Activated naive CD8-positive, alpha-beta T cell treated with anti-CD3 and anti-CD28 coated beads for 36 hours (primary cell): ENCODE results near the gene SPATA1. TPM values are rescaled to one million over a fixed set of nuclear protein-coding genes. Genes with fewer than 3 reads are reported as not detected.

ENCODE experiments used
- total RNA-seq, 2 experiments: library from RNA; stranded (reverse); gene quantifications; one replicate each; pipeline ENCODE4 v1.2.3, GENCODE V29; 2021

Gene SPATA1
- total RNA-seq, 2 experiments from 2014 or later: 1.0 to 1.5 TPM

Other genes with a start within 250 kb of the SPATA1 start
- gene SAMD13, start 204.7 kb upstream of the SPATA1 start, total RNA-seq: 1 to 10 TPM in 1 of 2 experiments, under 1 TPM in 1; 0.84 to 1.1 TPM
- not detected for gene DNASE2B, start 107.9 kb upstream of the SPATA1 start, total RNA-seq
- 10 to 100 TPM; 65.2 to 68.3 TPM for gene RPF1, start 27.1 kb upstream of the SPATA1 start, total RNA-seq
- gene GNG5, start 195 bp downstream of the SPATA1 start, total RNA-seq: 100 to 1,000 TPM; 119 to 128 TPM
- 10 to 100 TPM; 10.6 to 12.6 TPM for gene CTBS, start 68.1 kb downstream of the SPATA1 start, total RNA-seq
- gene SSX2IP, start 184.1 kb downstream of the SPATA1 start, total RNA-seq: 10 to 100 TPM; 12.4 to 13.1 TPM